Astrocyte (in vitro differentiated cells and primary cell): ENCODE results near the gene ANO7.
"Not testable (repeated sequence)": the region's sequence is repeated elsewhere in the genome, so short reads cannot be mapped to it uniquely, and the experiment has no call there.

ENCODE experiments used
- CTCF ChIP-seq: IDR thresholded peaks from 2 replicates; pipeline ENCODE4 v1.5.1; 2011; ENCODE audit warnings: low read depth, mild to moderate bottlenecking, inconsistent platforms, low read length, moderate library complexity; ENCODE audit not compliant: insufficient read depth
- EZH2 ChIP-seq: IDR thresholded peaks from 2 replicates; pipeline ENCODE4 v1.6.1; 2012; ENCODE audit warnings: mild to moderate bottlenecking, low read length, inconsistent platforms; ENCODE audit not compliant: insufficient read depth

- not testable (repeated sequence) for TF ChIP-seq CTCF, EZH2
These were observed 8.8 kb downstream of the ANO7 start for GRCh38 chr2:241197246-241197645.
